NCI-H2227 (cell line): ENCODE results near the gene PCGF5.
"Not testable (repeated sequence)": the region's sequence is repeated elsewhere in the genome, so short reads cannot be mapped to it uniquely, and the experiment has no call there.

Experiments
- DNase-seq: peaks from one replicate; lab custom pipeline; 2025; ENCODE audit not compliant: unreplicated experiment; lab: John Stamatoyannopoulos, UW

The PCGF5 gene

GRCh38 chr10:91208642-91209041 lies 11.8 kb upstream of the PCGF5 start:
- no peak for DNase-seq

GRCh38 chr10:91210014-91210413 lies 10.4 kb upstream of the PCGF5 start:
- no peak for DNase-seq

- DNase-seq: no peak
These were observed 10.0 kb upstream of the PCGF5 start for GRCh38 chr10:91210435-91210834.

- DNase-seq: no peak
These were observed 8.8 kb upstream of the PCGF5 start for GRCh38 chr10:91211675-91212074.

GRCh38 chr10:91214911-91215310 lies 5.6 kb upstream of the PCGF5 start:
- DNase-seq: no peak

- DNase-seq: no peak
These were observed 5.1 kb upstream of the PCGF5 start for GRCh38 chr10:91215384-91215783.

GRCh38 chr10:91219371-91220193 lies 881 bp upstream of the PCGF5 start:
- no peak for DNase-seq

- no peak for DNase-seq
These were observed 652 bp downstream of the PCGF5 start for GRCh38 chr10:91220954-91221675.

GRCh38 chr10:91226093-91226492 lies 5.6 kb downstream of the PCGF5 start:
- no peak for DNase-seq

- no peak for DNase-seq
These were observed 7.1 kb downstream of the PCGF5 start for GRCh38 chr10:91227576-91227975.

- no peak for DNase-seq
These were observed 9.2 kb downstream of the PCGF5 start for GRCh38 chr10:91229683-91230082.

- no peak for DNase-seq
These were observed 17.7 kb downstream of the PCGF5 start for GRCh38 chr10:91238191-91238590.

GRCh38 chr10:91239789-91240188 lies 19.3 kb downstream of the PCGF5 start:
- DNase-seq: no peak

- no peak for DNase-seq
These were observed 22.5 kb downstream of the PCGF5 start for GRCh38 chr10:91242940-91243339.

GRCh38 chr10:91247360-91248111 lies 27.1 kb downstream of the PCGF5 start:
- DNase-seq: no peak

- DNase-seq: no peak
These were observed 29.2 kb downstream of the PCGF5 start for GRCh38 chr10:91249700-91250099.

- DNase-seq: no peak
These were observed 29.9 kb downstream of the PCGF5 start for GRCh38 chr10:91250341-91250740.

- peak; percentile 40 for DNase-seq
These were observed 31.1 kb downstream of the PCGF5 start for GRCh38 chr10:91251430-91252056.

- no peak for DNase-seq
These were observed 32.8 kb downstream of the PCGF5 start for GRCh38 chr10:91253300-91253699.

- no peak for DNase-seq
These were observed 36.8 kb downstream of the PCGF5 start for GRCh38 chr10:91257310-91257709.

- not testable (repeated sequence) for DNase-seq
These were observed 40.0 kb downstream of the PCGF5 start for GRCh38 chr10:91260417-91260816.
